DND-41 (cell line): ENCODE measurements around the gene HMCN2.

Experiments
- EZH2 ChIP-seq: IDR thresholded peaks from 3 replicates; pipeline ENCODE4 v1.6.1; 2012; ENCODE audit warnings: borderline replicate concordance, low read depth, mild to moderate bottlenecking, moderate library complexity, low read length, inconsistent platforms; ENCODE audit not compliant: severe bottlenecking
- TF ChIP-seq, protein P1 (sequence below): IDR thresholded peaks from 2 replicates; pipeline ENCODE4 v1.5.1; 2012; ENCODE audit warnings: borderline replicate concordance, low read length, moderate library complexity, mild to moderate bottlenecking; ENCODE audit not compliant: poor library complexity, severe bottlenecking; ENCODE audit errors: extremely low read depth

GRCh38 chr9:130409246-130409645 lies 143.7 kb downstream of the HMCN2 start:
- TF ChIP-seq, protein P1, sequence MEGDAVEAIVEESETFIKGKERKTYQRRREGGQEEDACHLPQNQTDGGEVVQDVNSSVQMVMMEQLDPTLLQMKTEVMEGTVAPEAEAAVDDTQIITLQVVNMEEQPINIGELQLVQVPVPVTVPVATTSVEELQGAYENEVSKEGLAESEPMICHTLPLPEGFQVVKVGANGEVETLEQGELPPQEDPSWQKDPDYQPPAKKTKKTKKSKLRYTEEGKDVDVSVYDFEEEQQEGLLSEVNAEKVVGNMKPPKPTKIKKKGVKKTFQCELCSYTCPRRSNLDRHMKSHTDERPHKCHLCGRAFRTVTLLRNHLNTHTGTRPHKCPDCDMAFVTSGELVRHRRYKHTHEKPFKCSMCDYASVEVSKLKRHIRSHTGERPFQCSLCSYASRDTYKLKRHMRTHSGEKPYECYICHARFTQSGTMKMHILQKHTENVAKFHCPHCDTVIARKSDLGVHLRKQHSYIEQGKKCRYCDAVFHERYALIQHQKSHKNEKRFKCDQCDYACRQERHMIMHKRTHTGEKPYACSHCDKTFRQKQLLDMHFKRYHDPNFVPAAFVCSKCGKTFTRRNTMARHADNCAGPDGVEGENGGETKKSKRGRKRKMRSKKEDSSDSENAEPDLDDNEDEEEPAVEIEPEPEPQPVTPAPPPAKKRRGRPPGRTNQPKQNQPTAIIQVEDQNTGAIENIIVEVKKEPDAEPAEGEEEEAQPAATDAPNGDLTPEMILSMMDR, result no peak
- TF ChIP-seq EZH2, result no peak
